Endometrial microvascular endothelial cells (primary cell): ENCODE results near the gene ZFAND6. TPM values are rescaled to one million over a fixed set of nuclear protein-coding genes. Genes with fewer than 3 reads are reported as not detected.
"Not testable (repeated sequence)": the region's sequence is repeated elsewhere in the genome, so short reads cannot be mapped to it uniquely, and the experiment has no call there.

Experiments
- in situ Hi-C: cut with HindIII; loops from 2 replicates; pipeline ENCODE4 v1.10.0; 2017; ENCODE audit warnings: low sequenced_read_pairs, low pct_unique_long_range_greater_than_20kb; ENCODE audit errors: inconsistent ontology term
- total RNA-seq: library from RNA; depleted of rRNA; stranded (reverse); fragments of >200 nt; gene quantifications from one replicate; pipeline ENCODE4 v1.2.3, GENCODE V29; 2015; ENCODE audit errors: inconsistent ontology term

Gene ZFAND6
- total RNA-seq, 1 donor from 2014 or later: 80.5 TPM

DNA sequence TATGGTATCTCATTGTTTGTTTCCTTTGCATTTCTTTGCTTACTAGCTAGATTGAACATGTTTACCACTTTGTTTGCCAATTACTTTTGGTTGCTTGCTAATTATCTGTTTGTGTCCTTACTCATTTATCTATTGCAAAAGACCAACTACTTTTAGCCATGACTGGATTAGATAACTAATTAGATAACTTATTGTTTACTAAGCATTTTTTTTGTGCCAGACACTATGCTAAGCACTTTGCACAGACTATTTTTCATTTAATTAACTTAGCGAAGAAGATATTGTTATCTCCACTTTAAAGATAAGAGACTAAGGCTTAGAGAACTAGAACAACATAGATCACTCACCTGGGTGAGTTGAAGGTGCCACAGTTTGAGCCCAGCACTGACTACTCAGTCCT lies 16.9 kb upstream of the ZFAND6 start:
- in situ Hi-C loops: no loop called here

DNA sequence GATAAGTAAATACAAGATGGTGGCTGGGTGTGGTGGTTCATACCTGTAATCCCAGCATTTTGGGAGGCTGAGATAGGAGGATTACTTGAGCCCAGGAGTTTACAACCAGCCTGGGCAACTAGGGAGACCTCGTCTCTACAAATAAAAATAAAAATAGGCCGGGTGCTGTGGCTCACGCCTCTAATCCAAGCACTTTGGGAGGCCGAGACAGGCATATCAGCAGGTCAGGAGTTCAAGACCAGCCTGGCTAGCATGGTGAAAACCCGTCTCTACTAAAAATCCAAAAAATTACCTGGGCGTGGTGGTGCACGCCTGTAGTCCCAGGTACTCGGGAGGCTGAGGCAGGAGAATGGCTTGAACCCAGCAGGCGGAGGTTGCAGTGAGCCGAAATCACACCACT lies 14.3 kb upstream of the ZFAND6 start:
- in situ Hi-C loops: not testable (repeated sequence)

DNA sequence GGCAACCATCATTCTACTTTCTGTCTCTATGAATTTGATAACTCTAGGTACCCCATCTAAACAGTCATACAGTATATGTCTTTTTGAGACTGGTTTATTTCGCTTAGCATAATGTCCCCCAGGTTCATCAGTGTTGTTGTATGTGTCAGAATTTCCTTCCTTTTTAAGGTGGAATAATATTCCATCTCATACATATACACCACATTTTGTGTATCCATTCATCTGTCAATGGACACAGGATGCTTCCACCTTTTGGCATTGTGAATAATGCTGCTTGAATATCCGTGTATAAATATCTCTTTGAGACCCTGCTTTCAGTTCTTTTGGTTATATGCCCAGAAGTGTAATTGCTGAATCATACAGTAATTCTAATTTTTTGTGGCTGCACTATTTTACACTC lies 10.4 kb upstream of the ZFAND6 start:
- in situ Hi-C loops: no loop called here

DNA sequence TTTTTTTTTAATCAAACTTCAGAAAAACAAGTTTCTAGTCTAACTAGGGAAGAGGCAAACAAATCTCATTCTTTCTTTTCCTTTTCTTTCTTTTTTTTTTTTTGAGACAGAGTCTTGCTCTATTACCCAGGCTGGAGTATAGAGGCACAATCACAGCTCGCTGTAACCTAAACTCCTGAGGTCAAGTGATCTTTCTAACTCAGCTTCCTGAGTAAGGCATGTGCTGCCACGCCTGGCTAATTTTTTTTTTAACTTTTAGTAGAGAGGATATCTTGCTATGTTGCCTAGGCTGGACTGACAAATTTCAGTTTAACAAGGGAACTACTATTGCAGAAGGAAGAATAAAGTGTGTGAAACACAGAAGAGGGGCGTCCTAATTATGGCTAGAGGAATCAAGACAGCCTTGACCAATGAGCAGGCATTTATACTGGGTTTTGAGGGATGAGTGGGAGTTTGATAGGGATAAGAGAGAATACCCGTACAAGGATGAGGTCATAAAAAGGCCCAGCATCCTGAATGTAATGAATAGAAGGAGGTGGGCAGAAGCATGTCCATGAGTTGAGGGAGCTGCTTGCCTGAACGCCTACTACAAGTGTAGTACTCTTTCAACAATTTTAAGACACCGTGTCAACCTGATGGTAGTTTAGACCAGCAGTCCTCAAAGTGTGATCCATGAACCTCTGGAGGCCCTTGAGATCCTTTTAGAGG lies 6.7 kb upstream of the ZFAND6 start:
- in situ Hi-C loops: no loop called here

DNA sequence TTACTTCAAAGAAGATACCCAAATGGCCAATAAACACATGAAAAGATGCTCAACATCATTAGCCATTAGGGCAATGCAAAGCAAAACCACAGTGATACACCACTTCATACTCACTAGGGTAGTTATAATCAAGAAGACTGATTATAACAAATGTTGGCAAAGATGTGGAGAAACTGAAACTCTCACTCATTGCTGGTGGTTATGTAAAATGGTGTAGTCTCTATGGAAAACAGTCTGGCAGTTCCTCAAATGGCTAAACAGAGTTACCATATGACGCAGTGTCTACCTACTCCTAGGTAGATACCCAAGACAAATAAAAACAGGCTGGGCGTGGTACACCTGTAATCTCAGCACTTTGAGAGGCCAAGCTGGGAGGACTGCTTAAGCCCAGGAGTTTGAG lies 3.5 kb upstream of the ZFAND6 start:
- in situ Hi-C loops: no loop called here

DNA sequence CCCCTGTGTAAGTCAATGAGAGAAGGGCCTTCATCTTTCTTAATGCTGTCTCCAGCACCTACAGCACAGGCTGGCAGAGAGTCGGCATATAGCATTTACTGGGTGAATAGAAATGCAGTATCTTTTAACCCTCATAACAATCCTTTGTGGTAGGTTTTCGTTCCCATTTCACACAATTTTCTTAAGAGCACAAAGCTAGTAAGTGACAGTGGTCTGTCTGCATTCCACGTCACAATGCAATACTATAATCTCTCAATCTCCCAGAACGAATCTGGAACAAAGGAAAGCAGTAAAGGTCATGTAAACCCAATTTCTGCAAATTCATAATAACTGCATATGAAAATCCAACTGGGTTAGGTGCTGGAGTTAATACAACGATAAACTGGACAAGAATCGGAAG lies 1.4 kb upstream of the ZFAND6 start:
- in situ Hi-C loops: no loop called here

DNA sequence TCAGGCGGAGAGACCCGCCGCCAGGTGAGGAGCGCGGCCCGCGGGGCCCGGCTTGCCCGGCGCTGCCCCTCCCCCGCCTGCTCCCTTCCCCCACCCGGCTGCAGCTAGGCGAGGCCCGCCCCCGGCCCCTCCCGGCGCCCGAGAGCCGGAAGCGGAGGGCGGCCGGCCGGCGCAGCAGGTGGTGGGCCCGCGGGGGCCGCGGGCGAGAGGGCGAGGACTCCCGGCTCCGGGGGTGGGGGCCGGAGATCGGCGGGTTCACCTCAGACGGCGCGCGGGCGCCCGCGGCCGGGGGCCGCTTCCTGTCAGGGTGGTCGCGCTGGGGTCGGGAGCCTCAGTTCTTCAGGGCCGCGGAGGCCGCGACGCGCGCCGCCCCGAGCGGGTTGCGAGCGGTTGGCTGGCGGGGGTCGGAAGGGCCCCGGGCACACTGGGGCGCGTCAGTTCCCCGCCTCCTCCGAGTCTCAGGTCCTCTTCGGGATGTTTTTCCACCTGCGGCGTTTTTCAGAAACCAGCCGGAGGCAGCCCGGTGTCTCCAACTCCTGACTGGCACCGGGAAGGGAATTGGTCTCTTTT lies 395 bp downstream of the ZFAND6 start:
- in situ Hi-C loops: no loop called here

DNA sequence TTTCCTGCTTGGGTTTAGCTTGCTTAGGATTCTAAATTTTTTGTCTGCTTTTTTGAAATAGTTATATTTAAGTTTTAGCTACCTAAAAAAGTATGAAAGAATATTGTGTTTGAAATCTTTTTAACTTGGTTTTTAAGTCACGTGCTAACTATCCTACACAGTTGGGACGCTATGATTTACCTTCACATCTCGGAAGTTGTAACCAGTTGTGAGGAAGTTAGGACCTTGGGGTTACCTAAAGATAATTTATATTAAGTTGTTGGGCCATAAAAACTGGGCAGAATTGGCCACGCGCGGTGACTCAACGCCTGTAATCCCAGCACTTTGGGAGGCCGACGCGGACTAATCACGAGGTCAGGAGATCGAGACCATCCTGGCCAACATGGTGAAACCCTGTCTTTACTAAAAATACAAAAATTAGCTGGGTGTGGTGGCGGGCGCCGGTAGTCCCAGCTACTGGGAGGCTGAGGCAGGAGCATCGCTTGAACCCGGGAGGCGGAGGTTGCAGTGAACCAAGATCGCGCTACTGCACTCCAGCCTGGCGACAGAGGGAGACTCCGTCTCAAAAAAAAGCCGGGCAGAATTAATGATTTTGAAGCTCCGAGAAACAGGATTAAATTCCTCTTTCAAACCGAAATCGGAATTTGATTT lies 1.0 kb downstream of the ZFAND6 start:
- in situ Hi-C loops: no loop called here

DNA sequence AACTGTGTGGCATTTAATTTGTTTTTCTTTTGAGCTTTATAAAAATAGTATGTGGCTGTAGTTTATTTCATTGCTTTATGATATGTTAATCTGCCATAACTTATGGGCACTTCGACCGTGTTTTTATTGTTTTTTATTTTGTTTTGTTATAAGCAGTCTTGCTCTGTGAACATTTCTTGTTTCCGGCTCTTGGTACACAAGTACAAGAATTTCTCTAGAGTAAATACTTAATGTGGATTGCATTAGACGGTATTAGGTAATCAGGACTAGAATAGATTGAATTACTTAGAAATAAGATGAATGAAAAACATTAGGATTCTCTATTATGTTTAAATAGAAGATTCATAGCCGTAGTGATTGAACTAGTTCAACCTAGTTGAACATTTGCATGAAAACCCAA lies 2.1 kb downstream of the ZFAND6 start:
- in situ Hi-C loops: no loop called here

DNA sequence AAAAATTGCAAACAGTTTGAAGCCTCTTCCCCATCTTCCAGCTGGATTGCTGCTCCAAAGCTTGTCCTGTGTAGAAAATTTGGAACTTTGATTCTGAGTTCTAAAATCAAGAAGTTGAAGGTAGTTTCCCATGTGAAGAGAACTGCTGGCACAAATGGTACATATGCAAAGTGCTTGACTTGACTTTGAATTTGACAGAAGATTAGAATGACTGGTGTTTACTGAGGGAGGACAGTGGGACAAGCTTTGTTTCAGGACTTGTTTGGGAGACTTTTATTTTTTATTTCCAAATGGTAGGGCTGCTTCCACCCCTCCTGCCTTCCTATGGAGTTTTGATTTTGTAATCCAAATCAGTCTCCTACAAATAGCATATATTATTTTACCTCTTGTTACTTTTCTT lies 7.4 kb downstream of the ZFAND6 start:
- in situ Hi-C loops: no loop called here

DNA sequence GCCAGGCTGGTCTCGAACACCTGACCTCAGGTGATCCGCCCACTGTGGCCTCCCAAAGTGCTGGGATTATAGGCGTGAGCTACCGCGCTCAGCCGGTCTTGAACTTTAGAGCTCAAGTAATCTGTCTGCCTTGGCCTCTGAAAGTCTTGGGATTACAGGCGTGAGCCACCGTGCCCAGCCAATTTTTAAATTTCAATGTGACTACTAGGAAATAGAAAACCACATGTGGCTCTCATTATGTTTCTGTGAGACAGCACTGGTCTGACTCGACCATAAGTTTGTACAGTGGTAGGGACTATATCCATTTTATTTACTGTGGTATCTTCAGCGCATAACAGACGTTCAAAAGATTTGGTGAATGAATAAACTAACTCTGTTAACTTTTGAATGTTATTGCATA lies 9.1 kb downstream of the ZFAND6 start:
- in situ Hi-C loops: no loop called here

DNA sequence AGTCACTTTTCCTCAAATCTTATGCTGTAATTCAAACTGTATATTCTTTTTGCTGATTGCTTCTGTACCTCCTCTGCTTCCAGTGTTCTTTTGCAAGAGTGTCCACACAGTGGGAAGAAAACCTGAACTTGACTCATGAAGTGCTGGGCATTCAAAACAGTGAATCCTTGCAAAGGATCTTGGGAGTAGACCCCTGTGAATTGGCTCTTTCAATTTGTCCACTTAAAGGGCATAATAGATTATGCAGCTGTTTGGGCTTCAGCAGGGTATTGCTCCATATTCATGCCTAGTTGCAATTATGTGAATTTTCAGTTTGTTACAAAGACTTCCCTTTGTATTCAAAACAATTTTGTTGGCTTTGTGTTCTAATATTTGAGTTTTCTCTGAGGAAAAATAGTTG lies 11.4 kb downstream of the ZFAND6 start:
- in situ Hi-C loops: no loop called here

DNA sequence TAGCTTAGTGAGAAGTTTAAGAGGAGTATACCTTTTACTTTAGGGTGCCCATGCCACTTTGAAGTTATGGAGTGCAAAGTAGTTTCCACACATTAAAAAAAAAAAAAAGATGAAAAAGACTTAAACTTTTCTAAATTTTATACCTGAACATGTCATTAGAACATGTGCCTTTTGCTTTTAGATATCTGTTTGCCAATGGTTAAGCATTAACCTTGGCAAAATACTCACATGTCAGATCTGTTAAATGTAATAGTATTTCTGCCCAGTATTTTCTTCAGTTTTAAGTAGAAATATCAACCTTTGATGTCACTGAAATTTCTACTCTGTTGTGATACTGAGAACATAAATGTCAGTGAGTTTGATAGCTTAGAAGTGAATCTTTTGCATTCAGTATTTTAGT lies 12.2 kb downstream of the ZFAND6 start:
- in situ Hi-C loops: no loop called here

DNA sequence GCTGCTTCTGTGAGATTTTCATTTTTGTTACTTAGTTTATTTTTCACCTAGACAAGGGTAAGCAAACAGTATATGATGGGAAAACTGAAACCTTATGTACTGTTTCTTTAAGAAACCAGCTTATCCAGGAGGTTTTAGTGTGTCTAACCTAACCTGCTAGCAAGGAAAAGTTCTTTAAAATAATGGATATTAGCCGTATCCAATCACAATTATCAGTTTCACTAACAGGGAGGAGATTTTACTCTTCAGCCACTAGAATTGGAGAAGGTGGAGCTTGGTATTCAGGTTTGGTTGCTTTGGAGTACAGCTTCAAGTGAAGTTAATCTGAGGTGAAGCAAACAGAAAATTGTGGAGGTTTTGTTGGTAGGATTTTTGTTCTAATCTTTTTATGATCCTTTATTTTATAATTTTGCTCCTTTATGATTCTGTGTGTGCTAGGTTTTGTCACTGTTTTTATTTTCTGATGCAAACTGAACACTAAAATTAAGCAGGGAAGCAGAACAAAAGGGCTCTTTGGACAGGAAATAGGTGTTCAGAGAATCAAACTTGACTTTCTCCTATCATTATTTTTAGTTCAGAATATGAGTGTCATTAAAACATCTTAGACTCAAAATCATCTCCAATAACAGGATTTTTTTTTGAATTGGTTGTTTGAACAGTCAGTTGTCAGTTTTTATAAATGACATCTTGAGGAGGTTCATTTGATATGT lies 13.0 kb downstream of the ZFAND6 start:
- in situ Hi-C loops: no loop called here

DNA sequence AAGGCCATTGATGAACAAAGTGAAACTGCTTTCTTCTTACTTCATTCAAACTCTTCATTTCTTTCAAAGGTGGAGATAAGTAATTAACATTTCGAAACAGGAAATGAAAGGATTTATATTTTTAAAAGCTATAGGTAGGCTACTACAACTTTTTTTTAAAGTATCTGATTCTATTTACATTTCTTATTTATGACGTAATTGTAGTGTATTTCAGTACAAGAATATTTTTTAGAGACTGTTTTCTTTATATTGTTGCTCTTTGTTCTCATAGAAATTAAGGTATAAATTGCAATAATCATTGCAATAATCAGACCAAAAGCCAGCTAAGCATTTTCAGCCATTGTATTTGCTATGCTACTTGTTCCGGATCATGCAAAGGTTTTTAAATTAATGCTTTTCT lies 13.7 kb downstream of the ZFAND6 start:
- in situ Hi-C loops: no loop called here

DNA sequence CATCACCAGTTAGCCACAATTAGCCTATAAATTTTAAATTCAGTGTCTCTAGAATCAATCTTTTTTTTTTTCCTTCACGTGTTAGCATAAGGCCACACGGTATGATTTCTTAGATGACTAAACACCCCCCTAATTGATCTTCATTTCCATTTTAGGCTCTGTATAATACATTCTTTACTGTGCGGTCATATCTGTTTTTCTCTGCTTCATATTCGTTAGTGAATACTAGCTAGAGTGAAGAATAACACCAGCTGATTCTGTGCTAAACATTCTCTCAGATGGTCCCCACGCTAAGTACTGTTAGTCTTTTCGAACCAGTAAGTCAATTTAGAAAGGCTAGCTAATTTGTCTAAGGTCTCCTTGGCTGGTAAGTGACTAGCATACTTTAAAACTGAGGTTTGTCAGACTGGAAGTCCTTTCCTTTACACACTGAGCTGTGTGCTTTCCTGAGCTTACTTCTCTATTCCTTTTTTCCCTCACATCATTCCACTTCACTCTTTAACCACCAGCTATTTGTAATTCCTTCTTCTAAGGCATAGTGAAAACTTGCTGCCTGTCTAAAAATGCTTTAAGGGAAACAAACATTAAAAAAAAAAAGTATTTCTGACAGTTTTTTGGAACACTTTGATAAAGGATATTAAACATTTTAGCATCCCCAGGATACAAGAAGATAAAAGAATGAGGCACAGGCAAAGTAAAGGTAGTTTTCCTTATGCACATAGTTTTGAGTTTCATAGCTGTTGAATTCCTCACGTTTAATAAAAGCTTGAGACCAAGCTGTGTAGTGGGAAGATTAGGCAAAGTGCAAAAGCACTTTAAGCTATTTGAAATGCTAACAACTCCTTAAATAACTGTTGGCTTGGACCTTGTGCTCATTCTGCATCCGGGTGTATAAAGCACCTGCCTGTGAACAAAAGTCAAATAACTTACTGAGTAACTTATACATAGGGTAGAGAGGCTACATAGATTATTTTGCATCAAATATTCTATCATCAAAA lies 17.1 kb downstream of the ZFAND6 start:
- in situ Hi-C loops: no loop called here

DNA sequence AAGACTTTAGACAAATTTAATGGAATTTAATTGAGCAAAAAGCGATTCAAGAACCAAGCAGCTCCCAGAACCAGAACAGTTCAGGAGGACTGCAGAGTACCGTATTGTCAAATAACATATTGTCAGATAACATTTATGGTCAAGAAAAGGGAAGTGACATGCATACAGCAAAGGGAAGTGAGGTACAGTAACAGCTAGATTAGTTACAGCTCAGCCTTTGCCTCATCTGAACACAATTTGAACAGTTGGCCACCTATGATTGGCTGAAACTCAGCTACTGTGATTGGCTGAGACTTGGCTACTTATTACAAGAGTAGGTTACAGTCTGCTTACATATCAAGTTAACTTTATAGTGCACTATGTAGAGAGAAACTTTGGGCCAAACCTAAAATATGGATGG lies 21.9 kb downstream of the ZFAND6 start:
- in situ Hi-C loops: no loop called here

DNA sequence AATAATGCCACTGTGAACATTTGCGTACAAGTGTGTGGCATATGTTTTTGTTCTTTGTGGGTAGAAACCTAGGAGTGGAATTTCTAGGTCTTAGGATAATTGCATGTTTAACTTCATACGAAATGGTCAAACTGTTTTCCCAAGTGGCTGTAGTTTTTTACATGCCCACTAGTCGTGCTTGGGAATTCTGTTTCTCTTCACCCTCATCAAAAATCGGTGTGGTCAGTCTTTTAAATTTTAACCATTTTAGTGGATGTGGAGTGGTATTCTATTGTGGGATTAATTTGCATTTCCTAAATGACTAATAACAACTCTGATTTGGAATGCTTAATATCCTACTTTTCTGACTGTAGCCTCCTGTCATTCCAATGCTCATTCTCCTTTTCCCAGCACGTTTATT lies 27.6 kb downstream of the ZFAND6 start:
- in situ Hi-C loops: no loop called here

DNA sequence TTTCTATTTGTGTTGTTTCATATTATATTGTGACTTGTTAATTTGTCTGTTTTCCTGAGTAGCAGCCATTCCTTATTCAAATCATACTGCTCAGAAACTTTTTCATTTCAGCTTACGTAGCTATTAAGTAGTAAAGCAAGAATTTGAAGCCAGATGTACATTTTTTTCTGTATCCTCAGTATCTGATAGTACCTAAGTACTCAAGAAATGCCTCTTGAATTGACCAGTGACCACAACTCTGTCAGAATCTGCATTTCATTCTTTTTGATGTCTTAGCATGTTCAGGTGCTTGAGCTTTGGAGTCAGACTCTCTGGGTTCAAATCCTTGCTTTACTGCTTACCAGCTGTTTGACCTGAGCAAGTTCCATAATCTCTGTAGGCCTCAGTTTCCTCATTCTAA lies 30.6 kb downstream of the ZFAND6 start:
- in situ Hi-C loops: no loop called here
